Pancreas (tissue), 10 donors: Measurements from ENCODE around the gene UBE2F. TPM values are rescaled to one million over a fixed set of nuclear protein-coding genes. Genes with fewer than 3 reads are reported as not detected.
A peak's percentile ranks its signal among the peaks of the same experiment; 100 is the strongest.

ENCODE experiments used
- ATAC-seq, 4 donors: fragments of 200-7000 bp; cut with Tn5 transposase; one replicate each; pipeline versions ENCODE4 v1.8.0 to v1.9.1; 2020; ENCODE audit warnings: mild to moderate bottlenecking in 4 of 4, moderate library complexity in 4 of 4
- DNase-seq, 6 donors: peaks; one replicate each; pipeline ENCODE4 v3.0.0-alpha.2; 2020
- FAIRE-seq: peaks from 2 replicates; lab custom pipeline; 2012; peaks lifted over from hg19 to GRCh38; lab: Jason Lieb, UNC
- H3K27ac ChIP-seq, 4 donors: fragments of 200-600 bp; sonication (generic); 1 replicate in 3 of 4; 2 replicates in 1 of 4; pipeline versions ENCODE4 v1.5.0 to v1.8.0; 2020
- H3K27me3 ChIP-seq, 4 donors: fragments of 200-600 bp; one replicate each; pipeline ENCODE4 v1.8.0; 2021
- H3K36me3 ChIP-seq, 3 donors: fragments of 200-600 bp; sonication (generic) in 1 of 3; one replicate each; pipeline versions ENCODE4 v1.5.0 to v1.8.0; 2020 to 2021
- H3K4me1 ChIP-seq, 3 donors: fragments of 200-600 bp; one replicate each; pipeline ENCODE4 v1.8.0; 2021
- H3K4me3 ChIP-seq, 4 donors: fragments of 200-600 bp; sonication (generic) in 2 of 4; one replicate each; pipeline versions ENCODE4 v1.5.0 to v1.8.0; 2020 to 2021
- H3K9me3 ChIP-seq, 4 donors: fragments of 200-600 bp; one replicate each; pipeline ENCODE4 v1.8.0; 2021
- CTCF ChIP-seq, 4 donors: fragments of 200-600 bp; sonication (generic) in 3 of 4; IDR thresholded peaks; one replicate each; pipeline versions ENCODE4 v1.5.0 to v1.8.0; 2021; ENCODE audit warnings: antibody characterized with exemption in 4 of 4
- WGBS, 2 donors: extraction: QIAGEN DNeasy Blood & Tissue Kit; methylation state at CpG; one replicate each; pipeline ENCODE4 v1.1.7; 2013; 5-methylcytosine and 5-hydroxymethylcytosine counted together
- intact Hi-C, 3 donors: fragments of 100-400 bp; cut with DNase I; formaldehyde crosslinking; loops; one replicate each; pipeline versions ENCODE4 v1.11.1 to v1.14.2; 2022
- polyA plus RNA-seq, 2 donors: library from polyadenylated mRNA; stranded (reverse); fragments of 200-250 nt; gene quantifications; one replicate each; pipeline ENCODE4 v1.2.3, GENCODE V29; 2013
- total RNA-seq, 6 donors: library from RNA; stranded (reverse); fragmentation: NEBNext Ultra II Directional in 4 of 6; extraction: Animal tissue kit (Norgen Biotek cat#: 25700) in 4 of 6; gene quantifications; one replicate each; pipeline versions ENCODE4 v1.2.1 to v1.2.4, GENCODE V29; 2021 to 2023
- donor health status: healthy with polysubstance abuse.
- donor health status: DM: no; HTN: no; CAD: no; lungs with moderate emphysema.
- donor health status: DM: no; HTN: no; CAD: no.
- donor health status: control.
- donor health status: control.
- donor health status: Bipolar disorder and iron deficiency.
- donor health status: DM: yes; HTN: yes; CAD: no.
- donor health status: DM: no; HTN: no; CAD: no.
- donor health status: DM: no; HTN: no; CAD: no.
- donor health status: DM: yes; HTN: yes; CAD: no.

UBE2F gene
- total and polyA plus RNA-seq, 8 donors: 32.4 to 51.7 (median 40.4) TPM

GRCh38 chr2:238060542-238061314 lies 93.9 kb downstream of the UBE2F start, which contains the start of gene SCLY:
SCLY (plus strand) TSS chr2:238061001; CDS start chr2:238061055, 54 bp downstream.
- H3K4me1 ChIP-seq: peaks cover 31 to 37% (median 35%) of the 10 kb centered on the region in 3 donors
- H3K27me3 ChIP-seq: no peaks in the 10 kb centered on the region
- peak within 1 kb of the TSS; percentile 74 to 87 (median 83) for H3K27ac ChIP-seq
- peak; percentile 93 to 98 (median 96) for ATAC-seq
- H3K9me3 ChIP-seq: no peaks in the 10 kb centered on the region
- H3K4me3 ChIP-seq: peak within 1 kb of the TSS; percentile 69 to 98 (median 92)
- no peak for FAIRE-seq
- intact Hi-C loops: no loop called here
- 0 to 1% methylated on average over 66 to 98 of the region's 98 CpGs for WGBS, 2 donors
- DNase-seq: peak; percentile 97 to 99 (median 98)
- no peak for TF ChIP-seq CTCF (IDR thresholded peaks at IDR 0.05)
- peaks cover 0 to under 1% (median 0%) of the 10 kb centered on the region in 3 donors for H3K36me3 ChIP-seq

- intact Hi-C loops: no loop called here
- H3K36me3 ChIP-seq: peaks cover 0 to 6% (median 0%) of the 10 kb centered on the region in 3 donors
- H3K9me3 ChIP-seq: no peaks in the 10 kb centered on the region
- peaks cover 31 to 37% (median 35%) of the 10 kb centered on the region in 3 donors for H3K4me1 ChIP-seq
- H3K27ac ChIP-seq: peak overlapping the region; percentile 74 to 87 (median 83)
- no peaks in the 10 kb centered on the region for H3K27me3 ChIP-seq
- TF ChIP-seq CTCF (IDR thresholded peaks at IDR 0.05): no peak
- ATAC-seq (peak; percentile 16 to 26 (median 18)), FAIRE-seq (no peak), DNase-seq (peak in 4 of 6 donors; percentile 27 to 50 (median 47))
- WGBS, 2 donors: 2% methylated on average over 29 of the region's 29 CpGs
- peak overlapping the region; percentile 69 to 98 (median 92) for H3K4me3 ChIP-seq
These were observed 94.7 kb downstream of the UBE2F start for GRCh38 chr2:238061315-238062202.

GRCh38 chr2:238063414-238064189 lies 96.8 kb downstream of the UBE2F start:
- H3K4me1 ChIP-seq: peaks cover 31 to 37% (median 35%) of the 10 kb centered on the region in 3 donors
- no peaks in the 10 kb centered on the region for H3K27me3 ChIP-seq
- FAIRE-seq: no peak
- H3K9me3 ChIP-seq: no peaks in the 10 kb centered on the region
- peak in 1 of 6 donors; percentile 9 for DNase-seq
- 78 to 79% methylated on average over 8 of the region's 8 CpGs for WGBS, 2 donors
- H3K27ac ChIP-seq: peak overlapping the region in 3 of 4 donors; percentile 44 to 79 (median 74)
- intact Hi-C loops: no loop called here
- ATAC-seq: no peak
- peak overlapping the region in 1 of 4 donors; percentile 1 for H3K4me3 ChIP-seq
- peaks cover 0 to 6% (median 0%) of the 10 kb centered on the region in 3 donors for H3K36me3 ChIP-seq
- no peak for TF ChIP-seq CTCF (IDR thresholded peaks at IDR 0.05)

DNA sequence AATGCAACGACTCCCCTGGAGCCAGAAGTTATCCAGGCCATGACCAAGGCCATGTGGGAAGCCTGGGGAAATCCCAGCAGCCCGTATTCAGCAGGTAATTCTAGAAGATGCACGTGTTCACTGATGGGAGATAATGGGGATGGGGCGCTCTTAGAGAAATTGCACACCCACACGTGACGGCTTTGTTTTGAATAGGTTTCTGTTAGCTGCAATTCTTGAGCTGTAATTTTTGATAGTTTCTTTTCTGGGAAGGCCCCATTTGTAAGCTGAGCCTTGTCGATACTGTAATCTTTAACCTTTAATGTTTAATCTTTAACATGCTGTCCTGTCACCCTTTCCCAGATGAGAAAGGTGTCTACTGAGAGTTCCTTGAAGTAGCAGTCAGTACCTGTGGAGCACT lies 97.6 kb downstream of the UBE2F start:
- Histone ChIP-seq H3K27me3 (no peaks in the 10 kb centered on the region), H3K36me3 (peaks cover 0 to 6% (median 0%) of the 10 kb centered on the region in 3 donors), H3K4me1 (peaks cover 36 to 40% (median 39%) of the 10 kb centered on the region in 3 donors), H3K27ac (peak overlapping the region; percentile 11 to 79 (median 59)), H3K9me3 (no peaks in the 10 kb centered on the region), H3K4me3 (peak overlapping the region in 1 of 4 donors; percentile 0)
- WGBS, 2 donors: 14 to 15% methylated on average over 7 of the region's 7 CpGs
- ATAC-seq (peak in 1 of 4 donors; percentile 13), DNase-seq (peak in 2 of 6 donors; percentile 8 to 56), FAIRE-seq (no peak)
- intact Hi-C loops: no loop called here
- TF ChIP-seq CTCF (IDR thresholded peaks at IDR 0.05): no peak
